ENCODE results near the gene SDCCAG8. TPM values are rescaled to one million over a fixed set of nuclear protein-coding genes. Genes with fewer than 3 reads are reported as not detected.

SDCCAG8 gene
- total RNA-seq, 1 donor from 2014 or later: 31.6 TPM

- Mint-ChIP-seq H3K4me3 (ENCODE audit: low read depth) (no peak overlapping the region), H3K27ac (no peak overlapping the region), H3K4me1 (ENCODE audit: low read depth) (peaks cover 5% of the 10 kb centered on the region), H3K36me3 (ENCODE audit: insufficient read depth) (peaks cover 15% of the 10 kb centered on the region), H3K9me3 (ENCODE audit: low read depth) (no peaks in the 10 kb centered on the region), H3K27me3 (no peaks in the 10 kb centered on the region)
- TF ChIP-seq CTCF (IDR thresholded peaks at IDR 0.05; ENCODE audit: unreplicated experiment): no peak
- DNase-seq (ENCODE audit: low spot score, unreplicated experiment): no peak
Observed at GRCh38 chr1:243496187-243496646, 240.4 kb downstream of the SDCCAG8 start.

- peaks cover 15% of the 10 kb centered on the region for H3K36me3 Mint-ChIP-seq (ENCODE audit: insufficient read depth)
- peaks cover 5% of the 10 kb centered on the region for H3K4me1 Mint-ChIP-seq (ENCODE audit: low read depth)
- no peak for DNase-seq (ENCODE audit: low spot score, unreplicated experiment)
- no peak overlapping the region for H3K4me3 Mint-ChIP-seq (ENCODE audit: low read depth)
- no peaks in the 10 kb centered on the region for H3K9me3 Mint-ChIP-seq (ENCODE audit: low read depth)
- no peak for TF ChIP-seq CTCF (IDR thresholded peaks at IDR 0.05; ENCODE audit: unreplicated experiment)
- H3K27ac Mint-ChIP-seq: no peak overlapping the region
- H3K27me3 Mint-ChIP-seq: no peaks in the 10 kb centered on the region
Observed at GRCh38 chr1:243496806-243497205, 241.0 kb downstream of the SDCCAG8 start.

- DNase-seq (ENCODE audit: low spot score, unreplicated experiment): no peak
- no peaks in the 10 kb centered on the region for H3K9me3 Mint-ChIP-seq (ENCODE audit: low read depth)
- no peaks in the 10 kb centered on the region for H3K27me3 Mint-ChIP-seq
- TF ChIP-seq CTCF (IDR thresholded peaks at IDR 0.05; ENCODE audit: unreplicated experiment): no peak
- peaks cover 15% of the 10 kb centered on the region for H3K36me3 Mint-ChIP-seq (ENCODE audit: insufficient read depth)
- H3K27ac Mint-ChIP-seq: no peak overlapping the region
- H3K4me3 Mint-ChIP-seq (ENCODE audit: low read depth): no peak overlapping the region
- H3K4me1 Mint-ChIP-seq (ENCODE audit: low read depth): peaks cover 5% of the 10 kb centered on the region
Observed at GRCh38 chr1:243497939-243498681, 242.3 kb downstream of the SDCCAG8 start.

- DNase-seq (ENCODE audit: low spot score, unreplicated experiment): no peak
- Mint-ChIP-seq H3K27ac (no peak overlapping the region), H3K4me3 (ENCODE audit: low read depth) (no peak overlapping the region)
Observed at GRCh38 chr1:243499248-243499647, 243.4 kb downstream of the SDCCAG8 start.

GRCh38 chr1:243499711-243500110, 243.9 kb downstream of the SDCCAG8 start:
- Mint-ChIP-seq H3K9me3 (ENCODE audit: low read depth) (no peaks in the 10 kb centered on the region), H3K36me3 (ENCODE audit: insufficient read depth) (peaks cover 10% of the 10 kb centered on the region), H3K4me1 (ENCODE audit: low read depth) (peaks cover 5% of the 10 kb centered on the region), H3K4me3 (ENCODE audit: low read depth) (no peak overlapping the region), H3K27ac (peak overlapping the region; percentile 60), H3K27me3 (no peaks in the 10 kb centered on the region)
- TF ChIP-seq CTCF (IDR thresholded peaks at IDR 0.05; ENCODE audit: unreplicated experiment): no peak
- no peak for DNase-seq (ENCODE audit: low spot score, unreplicated experiment)

More at GRCh38 chr1:243499248-243499647, 243.4 kb downstream of the SDCCAG8 start:
- H3K4me1 Mint-ChIP-seq (ENCODE audit: low read depth): peaks cover 5% of the 10 kb centered on the region
- no peak for TF ChIP-seq CTCF (IDR thresholded peaks at IDR 0.05; ENCODE audit: unreplicated experiment)
- no peaks in the 10 kb centered on the region for H3K27me3 Mint-ChIP-seq
- H3K9me3 Mint-ChIP-seq (ENCODE audit: low read depth): no peaks in the 10 kb centered on the region
- peaks cover 11% of the 10 kb centered on the region for H3K36me3 Mint-ChIP-seq (ENCODE audit: insufficient read depth)
